GM11168 (cell line): ENCODE measurements around the gene NKX2-3.

ENCODE experiments used
- in situ Hi-C: fragments of 300-500 bp; cut with MboI; formaldehyde crosslinking; loops from one replicate; pipeline ENCODE4 v1.12.0; 2022; ENCODE audit warnings: low sequenced_read_pairs; ENCODE audit not compliant: unreplicated experiment

NKX2-3 gene

GRCh38 chr10:99525897-99526296, 6.8 kb upstream of the NKX2-3 start:
- in situ Hi-C loops, result no loop called here

- in situ Hi-C loops, result no loop called here
These were observed 5.8 kb upstream of the NKX2-3 start for GRCh38 chr10:99526861-99527504.

GRCh38 chr10:99527526-99528493, 4.9 kb upstream of the NKX2-3 start:
- in situ Hi-C loops, result no loop called here

GRCh38 chr10:99528494-99529441, 4.0 kb upstream of the NKX2-3 start:
- in situ Hi-C loops, result no loop called here

GRCh38 chr10:99529591-99530107, 3.1 kb upstream of the NKX2-3 start:
- in situ Hi-C loops, result no loop called here

- in situ Hi-C loops, result no loop called here
These were observed 2.4 kb upstream of the NKX2-3 start for GRCh38 chr10:99530108-99531025.

- in situ Hi-C loops, result no loop called here
These were observed 1.6 kb upstream of the NKX2-3 start for GRCh38 chr10:99531026-99531695.

GRCh38 chr10:99531696-99532593, 797 bp upstream of the NKX2-3 start:
- in situ Hi-C loops, result no loop called here

GRCh38 chr10:99533496-99534449, 1.0 kb downstream of the NKX2-3 start:
- in situ Hi-C loops, result no loop called here

- in situ Hi-C loops, result no loop called here
These were observed 1.8 kb downstream of the NKX2-3 start for GRCh38 chr10:99534450-99534938.

- in situ Hi-C loops, result no loop called here
These were observed 2.4 kb downstream of the NKX2-3 start for GRCh38 chr10:99534939-99535763.

- in situ Hi-C loops, result no loop called here
These were observed 3.1 kb downstream of the NKX2-3 start for GRCh38 chr10:99535764-99536337.

- in situ Hi-C loops, result no loop called here
These were observed 3.8 kb downstream of the NKX2-3 start for GRCh38 chr10:99536338-99537085.
